ENCODE data around the gene ZSCAN4.

DNA sequence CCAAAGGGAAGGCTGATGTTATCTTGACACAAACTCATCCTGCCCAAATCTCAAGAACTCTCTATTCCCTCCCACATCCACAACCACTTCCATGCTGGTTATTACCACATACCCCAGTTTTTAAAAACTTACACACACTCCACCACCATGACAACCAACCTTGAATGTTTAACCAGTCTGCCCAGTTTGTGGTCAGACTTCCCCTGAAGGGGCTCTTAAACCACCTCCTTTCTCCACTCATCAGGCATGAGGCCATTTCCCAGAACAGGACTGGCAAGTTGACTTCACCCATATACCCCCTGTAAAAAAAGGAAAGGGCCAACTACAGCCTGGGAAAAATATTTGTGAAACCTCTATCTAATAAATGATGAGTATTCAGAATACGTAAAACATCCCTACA lies 12.4 kb upstream of the ZSCAN4 start:
- TF ChIP-seq CTCF (IDR thresholded peaks at IDR 0.05): no peak
- no peak for TF ChIP-seq POLR2A (IDR thresholded peaks at IDR 0.05)

All from upper lobe of left lung (tissue), 4 donors.